ENCODE measurements around the gene SLC9C1. TPM values are rescaled to one million over a fixed set of nuclear protein-coding genes. Genes with fewer than 3 reads are reported as not detected.
A peak's percentile ranks its signal among the peaks of the same experiment; 100 is the strongest.

Gene SLC9C1
- total and polyA plus RNA-seq, 9 of the 15 experiments (the other 6 are each of a cell fraction or from before 2014, with no cell fraction given): not detected

DNA sequence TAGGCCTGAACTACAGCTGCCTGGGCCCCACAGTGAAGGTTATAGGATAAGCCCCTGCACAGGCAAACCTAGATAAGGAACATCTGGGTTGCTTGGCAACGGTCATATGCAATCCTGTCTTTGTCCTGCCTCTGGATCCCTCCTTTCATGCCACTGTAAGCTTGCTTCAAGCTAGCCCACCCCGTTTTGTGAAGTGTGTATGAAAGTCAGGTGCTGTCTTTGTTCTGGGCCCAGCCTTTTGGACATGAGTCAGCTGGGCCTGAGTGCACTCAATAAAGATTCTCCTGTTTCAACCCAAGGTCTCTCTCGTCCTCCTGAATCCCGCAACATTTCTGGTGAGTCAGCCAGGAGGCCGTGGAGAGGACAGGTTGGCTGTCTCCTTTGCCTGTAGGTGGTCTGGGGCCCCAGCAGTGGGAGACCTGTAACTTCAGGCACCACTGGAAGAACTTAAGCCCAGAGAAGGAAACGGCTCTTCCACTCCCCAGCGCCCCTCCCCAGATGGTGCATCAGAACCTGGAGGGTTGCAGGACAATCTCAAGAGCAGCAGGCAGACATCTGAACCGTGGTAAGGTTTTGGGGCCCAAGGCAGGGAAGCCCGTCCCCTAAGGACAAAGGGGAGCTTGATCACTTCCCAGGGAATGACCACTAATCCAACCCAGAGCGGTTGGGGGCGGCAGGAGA is 8.3 kb upstream of the SLC9C1 start:
- 0% methylated on average over 3 of the region's 11 CpGs for WGBS (ENCODE audit: insufficient coverage, low coverage, missing lambda C conversion rate)
- H3K27me3 ChIP-seq (ENCODE audit: control insufficient read depth in 2 of 2, insufficient read depth in 2 of 2, low read length in 2 of 2): no peaks in the 10 kb centered on the region
- no peaks in the 10 kb centered on the region for H3K9me3 ChIP-seq (replicated peaks; ENCODE audit: control insufficient read depth, insufficient read depth, low read depth, low read length)
- no TSS peak for BruUV-seq (replicated peaks)
- ChIA-PET CTCF (ENCODE audit: low intra/inter-chr PET ratio) (no interaction called here), POLR2A (no interaction called here)
- H3K36me3 ChIP-seq (ENCODE audit: control insufficient read depth, insufficient read depth, low read length): no peaks in the 10 kb centered on the region
- H3K4me3 ChIP-seq: no peak overlapping the region
- H3K4me1 ChIP-seq (replicated peaks in 1 of 2; ENCODE audit: control insufficient read depth in 2 of 2, insufficient read depth in 2 of 2, low read length in 2 of 2): no peaks in the 10 kb centered on the region
- H3K79me2 ChIP-seq (ENCODE audit: control insufficient read depth, insufficient read depth, low read length): no peaks in the 10 kb centered on the region
- H3K27ac ChIP-seq (ENCODE audit: extremely low read depth, low read depth, low read length): no peak overlapping the region
- TF ChIP-seq CBFA2T2 (conservative IDR thresholded peaks at IDR 0.05) (peak; percentile 15; the same call in 1 of the 2 replicates), HDAC1 (IDR thresholded peaks at IDR 0.05) (no peak), RFX1 (IDR thresholded peaks at IDR 0.05) (peak; percentile 68), KDM4B (IDR thresholded peaks at IDR 0.05; ENCODE audit: borderline replicate concordance in 2 of 2, low read depth in 1 of 2) (no peak), TAL1 (IDR thresholded peaks at IDR 0.05) (0 out of 2 replicates have a peak, but pooled peaks have one; percentile 6)
- TF ChIP-seq, protein P1, sequence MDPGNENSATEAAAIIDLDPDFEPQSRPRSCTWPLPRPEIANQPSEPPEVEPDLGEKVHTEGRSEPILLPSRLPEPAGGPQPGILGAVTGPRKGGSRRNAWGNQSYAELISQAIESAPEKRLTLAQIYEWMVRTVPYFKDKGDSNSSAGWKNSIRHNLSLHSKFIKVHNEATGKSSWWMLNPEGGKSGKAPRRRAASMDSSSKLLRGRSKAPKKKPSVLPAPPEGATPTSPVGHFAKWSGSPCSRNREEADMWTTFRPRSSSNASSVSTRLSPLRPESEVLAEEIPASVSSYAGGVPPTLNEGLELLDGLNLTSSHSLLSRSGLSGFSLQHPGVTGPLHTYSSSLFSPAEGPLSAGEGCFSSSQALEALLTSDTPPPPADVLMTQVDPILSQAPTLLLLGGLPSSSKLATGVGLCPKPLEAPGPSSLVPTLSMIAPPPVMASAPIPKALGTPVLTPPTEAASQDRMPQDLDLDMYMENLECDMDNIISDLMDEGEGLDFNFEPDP (CRISPR knock-in tag; IDR thresholded peaks at IDR 0.05): no peak
- no peaks in the 10 kb centered on the region for H3K9me1 ChIP-seq (ENCODE audit: control insufficient read depth, insufficient read depth, low read length)
- no peak for ATAC-seq
- H4K20me1 ChIP-seq (replicated peaks; ENCODE audit: control insufficient read depth, insufficient read depth, low read length): no peaks in the 10 kb centered on the region
- no peak overlapping the region for H2AFZ ChIP-seq (ENCODE audit: low read depth, low read length)
- no peak overlapping the region for H3K4me2 ChIP-seq (ENCODE audit: insufficient read depth, low read length)
- no peak overlapping the region for H3K9ac ChIP-seq (ENCODE audit: insufficient read depth in 1 of 2, low read depth in 2 of 2, low read length in 2 of 2)
- in situ Hi-C loops (cut with MboI): loop anchor here (25.0 kb wide), 1 partner anchor 210 kb away; no protein-coding TSS in a partner anchor
- peak; percentile 60 for FAIRE-seq
- intact Hi-C loops (cut with micrococcal nuclease): no loop called here
- DNase-seq (ENCODE audit: extremely low read depth in 1 of 4, low spot score in 3 of 4): peak in 3 of 4 experiments; percentile 4 to 37 (median 6)
